NCI-H526 (cell line): Measurements from ENCODE around the gene OR8B4.
"Not testable (repeated sequence)": the region's sequence is repeated elsewhere in the genome, so short reads cannot be mapped to it uniquely, and the experiment has no call there.

Experiments used
- DNase-seq, 2 experiments: peaks; one replicate each; lab custom pipeline; 2025; lab: John Stamatoyannopoulos, UW

The OR8B4 gene, protein sequence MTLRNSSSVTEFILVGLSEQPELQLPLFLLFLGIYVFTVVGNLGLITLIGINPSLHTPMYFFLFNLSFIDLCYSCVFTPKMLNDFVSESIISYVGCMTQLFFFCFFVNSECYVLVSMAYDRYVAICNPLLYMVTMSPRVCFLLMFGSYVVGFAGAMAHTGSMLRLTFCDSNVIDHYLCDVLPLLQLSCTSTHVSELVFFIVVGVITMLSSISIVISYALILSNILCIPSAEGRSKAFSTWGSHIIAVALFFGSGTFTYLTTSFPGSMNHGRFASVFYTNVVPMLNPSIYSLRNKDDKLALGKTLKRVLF

DNA sequence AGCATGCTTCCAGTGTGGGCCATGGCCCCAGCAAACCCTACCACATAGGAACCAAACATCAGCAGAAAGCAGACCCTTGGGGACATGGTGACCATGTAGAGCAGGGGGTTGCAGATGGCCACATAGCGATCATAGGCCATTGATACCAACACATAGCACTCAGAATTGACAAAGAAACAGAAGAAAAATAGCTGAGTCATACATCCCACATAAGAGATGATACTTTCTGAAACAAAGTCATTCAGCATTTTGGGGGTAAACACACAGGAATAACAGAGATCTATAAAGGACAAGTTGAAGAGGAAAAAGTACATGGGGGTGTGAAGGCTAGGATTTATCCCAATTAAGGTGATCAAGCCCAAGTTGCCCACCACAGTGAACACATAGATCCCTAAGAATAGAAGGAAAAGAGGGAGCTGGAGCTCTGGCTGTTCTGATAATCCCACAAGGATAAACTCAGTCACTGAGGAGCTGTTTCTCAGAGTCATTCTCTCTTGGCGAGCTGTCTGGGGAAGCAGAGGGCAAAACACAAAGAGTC, at the start of gene OR8B4:
OR8B4 (minus strand) TSS at position 488 of the 538 bp plus-strand sequence; CDS start at position 488, 0 bp downstream.
- DNase-seq: no peak

DNA sequence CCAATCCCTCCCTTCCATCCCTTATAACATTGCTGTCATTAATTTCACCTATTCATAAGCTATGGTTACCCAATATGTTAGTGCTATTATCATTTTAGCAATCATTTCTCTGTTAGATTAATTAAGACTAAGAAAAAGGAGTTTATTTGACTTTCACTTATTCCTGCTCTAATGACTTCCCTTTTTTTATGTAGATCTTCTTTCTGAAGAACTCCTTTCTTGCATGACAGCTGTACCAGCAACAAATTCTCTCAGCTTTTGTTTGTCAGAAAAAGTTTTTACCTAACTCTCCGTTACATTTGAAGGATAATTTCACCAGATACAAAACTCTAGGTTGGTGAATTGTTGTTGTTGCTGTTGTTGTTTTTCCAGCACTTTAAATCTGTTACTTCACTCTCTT, 49.4 kb upstream of the OR8B4 start:
- DNase-seq: no peak

DNA sequence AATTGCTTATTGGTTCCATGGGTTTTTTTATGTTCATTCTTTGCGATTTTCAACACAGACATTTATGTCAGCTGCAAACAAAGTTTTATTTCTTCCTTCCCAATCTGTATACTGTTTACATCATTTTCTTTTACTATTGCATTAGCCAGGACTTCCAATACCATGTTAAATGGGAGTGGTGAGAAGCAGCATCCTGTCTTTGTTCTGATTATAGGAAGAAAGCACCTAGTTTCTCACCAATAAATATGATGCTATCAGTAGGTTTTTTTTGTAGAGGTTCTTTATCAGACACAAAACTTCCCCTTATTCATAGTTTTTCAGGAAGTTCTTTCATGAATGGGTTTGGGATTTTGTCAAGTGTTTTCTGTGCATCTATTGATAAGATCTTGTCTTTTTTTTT, 48.8 kb upstream of the OR8B4 start:
- no peak for DNase-seq

DNA sequence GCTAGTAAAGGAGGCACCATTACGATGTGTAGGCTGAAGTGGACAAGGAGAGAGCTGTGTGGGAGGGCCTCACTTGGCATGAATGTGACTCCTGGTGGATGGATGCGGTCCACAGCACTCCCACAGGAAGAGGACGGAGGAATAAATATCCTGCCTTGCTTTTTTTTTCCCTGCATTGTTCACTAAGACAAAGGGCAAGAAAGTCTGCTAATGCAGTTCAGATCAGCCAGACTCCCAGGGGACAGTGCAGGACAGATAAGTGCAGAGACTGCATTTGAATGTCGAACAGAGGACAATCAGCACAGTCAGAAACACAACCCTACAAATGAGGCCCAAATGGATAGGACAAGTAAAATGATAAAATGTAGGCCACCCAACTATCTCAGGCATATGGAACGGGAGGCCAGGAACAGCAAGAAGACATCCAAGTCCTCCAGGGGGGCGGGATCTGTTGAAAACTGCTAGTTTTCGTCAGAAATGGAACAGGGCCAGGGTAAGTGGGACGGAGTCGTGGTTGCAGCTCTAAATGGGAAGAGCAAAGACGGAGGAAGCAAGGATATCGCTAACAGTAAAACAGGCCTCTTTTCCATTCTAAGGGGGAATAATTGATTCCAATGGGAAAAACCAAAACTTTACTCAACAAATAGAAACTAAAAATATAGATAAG, 46.0 kb upstream of the OR8B4 start:
- DNase-seq: no peak

DNA sequence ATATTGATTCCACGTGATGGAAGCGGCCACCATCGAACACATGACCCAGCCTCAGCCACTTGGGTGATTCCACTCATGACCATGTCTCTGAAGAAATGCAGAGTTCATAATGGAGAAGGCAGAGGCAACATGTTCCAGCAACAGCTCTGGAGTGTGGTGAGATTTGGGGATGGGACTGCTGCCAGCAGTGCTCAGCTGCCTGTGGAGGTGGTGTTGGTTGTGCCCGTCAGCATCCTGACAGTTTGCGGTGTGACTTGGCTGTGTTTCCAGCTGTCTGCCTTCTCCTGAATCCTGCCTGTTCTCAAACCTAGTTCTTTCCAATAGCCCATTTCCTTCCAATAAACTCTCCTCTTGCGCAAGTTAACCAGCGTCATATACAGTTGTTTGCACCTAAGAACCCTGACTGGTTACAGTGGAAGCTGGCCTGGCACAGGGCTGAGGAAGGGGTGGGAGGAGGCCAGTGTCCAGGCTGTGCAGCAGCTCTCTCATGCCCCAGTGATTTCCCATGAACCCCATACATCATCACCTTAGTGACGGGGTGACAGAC, 42.8 kb upstream of the OR8B4 start:
- DNase-seq: no peak

DNA sequence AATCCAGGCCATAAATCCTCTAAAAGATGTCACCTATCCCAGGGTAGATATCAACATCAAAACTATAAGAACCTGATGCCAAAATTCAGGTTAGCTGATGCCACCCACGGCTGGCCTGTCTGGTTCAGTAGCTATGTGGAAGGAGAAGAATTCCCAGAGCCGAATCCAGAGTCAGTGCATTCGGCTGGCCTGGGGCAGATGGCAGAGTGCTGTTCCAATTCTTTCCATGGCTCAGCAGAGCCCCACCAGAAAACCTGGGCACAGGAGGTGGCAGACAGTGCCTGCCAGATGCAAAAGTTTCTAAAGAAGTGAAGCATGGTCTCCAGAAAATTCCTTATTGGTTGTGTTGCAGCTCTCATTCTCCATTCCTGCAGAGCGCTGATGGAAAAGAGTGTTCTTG, 40.7 kb upstream of the OR8B4 start:
- no peak for DNase-seq

DNA sequence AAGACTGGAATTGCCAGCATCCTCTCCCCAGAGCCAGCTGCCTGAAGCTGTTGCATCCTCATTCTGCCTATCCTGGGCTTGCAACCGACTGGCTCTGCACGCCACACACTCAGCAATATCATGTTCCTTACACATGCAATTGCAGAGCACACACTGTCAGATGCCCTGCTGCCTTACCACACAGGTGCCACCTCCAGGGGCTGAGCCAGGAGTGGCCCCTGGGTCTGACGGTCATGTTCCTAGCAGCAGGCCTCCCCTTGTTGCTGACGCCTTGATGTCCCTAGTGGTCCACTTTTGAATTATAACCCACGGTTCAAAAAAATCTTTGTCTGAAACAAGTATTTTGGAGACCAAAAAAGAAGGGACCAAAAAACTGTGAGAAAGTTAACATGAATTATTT, 39.3 kb upstream of the OR8B4 start:
- no peak for DNase-seq

DNA sequence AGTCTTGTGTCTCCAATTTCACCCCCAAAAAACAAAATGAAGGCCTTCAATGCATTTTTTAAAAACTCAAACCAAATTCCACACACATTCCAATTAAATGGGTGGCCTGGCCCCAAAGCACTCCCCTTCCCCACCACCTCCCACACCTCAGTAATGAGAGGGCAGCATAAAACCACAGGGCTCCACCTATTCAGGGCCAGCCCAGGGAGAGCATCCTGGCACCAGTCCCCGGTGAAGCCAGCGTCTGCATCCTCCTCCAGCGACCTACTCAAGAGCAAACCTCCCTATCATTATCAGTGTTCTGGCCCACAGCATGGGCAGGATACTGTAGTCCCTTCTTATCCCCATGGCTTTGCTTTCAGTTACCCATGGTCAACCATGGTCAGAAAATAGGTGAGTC, 38.7 kb upstream of the OR8B4 start:
- no peak for DNase-seq

DNA sequence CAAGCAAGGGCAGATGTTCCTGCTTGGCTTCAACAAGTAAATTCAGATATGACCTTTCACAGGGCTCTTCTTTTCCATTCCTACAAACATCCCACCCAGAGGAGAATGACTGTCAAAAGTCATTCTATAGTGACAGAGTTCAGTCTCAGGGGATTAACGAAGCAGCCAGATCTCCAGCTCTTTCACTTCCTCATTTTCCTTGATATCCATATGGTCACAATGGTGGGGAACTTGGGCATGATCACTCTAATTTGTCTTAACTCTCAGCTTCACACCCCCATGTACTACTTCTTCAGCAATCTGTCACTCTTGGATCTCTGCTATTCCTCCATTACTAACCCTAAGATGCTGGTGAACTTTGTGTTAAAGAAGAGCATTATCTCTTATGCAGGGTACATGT, 35.8 kb upstream of the OR8B4 start:
- no peak for DNase-seq

DNA sequence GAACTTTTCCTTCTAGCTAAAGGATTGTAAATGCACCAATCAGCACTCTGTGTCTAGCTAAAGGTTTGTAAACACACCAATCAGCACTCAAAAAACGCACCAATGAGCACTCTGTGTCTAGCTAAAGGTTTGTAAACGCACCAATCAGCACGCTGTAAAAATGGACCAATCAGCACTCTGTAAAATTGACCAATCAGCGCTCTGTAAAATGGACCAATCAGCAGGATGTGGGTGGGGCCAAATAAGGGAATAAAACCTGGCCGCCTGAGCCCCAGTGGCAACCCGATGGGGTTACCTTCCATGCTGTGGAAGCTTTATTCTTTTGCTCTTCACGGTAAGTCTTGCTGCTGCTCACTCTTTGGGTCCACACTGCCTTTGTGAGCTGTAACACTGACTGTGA, 34.7 kb upstream of the OR8B4 start:
- not testable (repeated sequence) for DNase-seq

DNA sequence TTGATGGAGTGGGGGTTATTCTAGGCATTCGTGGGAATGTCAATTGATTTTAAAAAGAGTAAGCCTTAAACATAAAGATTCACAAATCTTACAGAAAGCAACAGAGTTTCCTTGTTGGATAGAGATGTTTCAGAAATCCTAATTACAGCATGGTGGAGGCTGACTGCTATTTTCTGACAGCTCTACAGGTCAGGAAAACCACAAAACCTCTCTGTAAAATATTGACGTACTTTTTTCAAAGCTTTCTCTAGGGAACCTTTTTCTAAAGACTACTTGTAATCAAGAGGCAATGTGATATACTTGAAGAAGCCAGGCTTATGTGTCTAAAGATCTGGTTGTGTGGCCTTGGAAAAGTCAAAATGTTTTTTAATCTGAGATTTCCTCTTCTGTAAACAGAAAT, 29.9 kb upstream of the OR8B4 start:
- DNase-seq: no peak

DNA sequence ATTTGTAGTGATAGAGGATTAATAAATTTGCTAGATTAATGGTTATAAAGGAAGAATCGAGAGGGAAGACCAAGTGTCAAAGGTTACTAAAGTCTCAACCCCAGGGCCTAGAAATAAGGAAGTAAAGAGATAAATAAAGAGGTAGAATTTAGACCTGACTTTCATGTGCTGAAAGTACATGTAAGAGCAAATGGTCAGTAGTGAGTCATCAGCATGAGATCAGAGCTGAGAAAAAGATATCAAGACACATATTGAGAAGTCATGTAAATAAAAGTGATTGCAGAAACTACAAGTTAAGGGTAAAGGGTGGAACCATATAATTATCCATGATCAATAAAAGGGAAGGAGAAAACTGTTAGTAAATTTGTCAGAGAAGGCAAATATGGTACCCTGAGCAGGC, 22.2 kb upstream of the OR8B4 start:
- no peak for DNase-seq

DNA sequence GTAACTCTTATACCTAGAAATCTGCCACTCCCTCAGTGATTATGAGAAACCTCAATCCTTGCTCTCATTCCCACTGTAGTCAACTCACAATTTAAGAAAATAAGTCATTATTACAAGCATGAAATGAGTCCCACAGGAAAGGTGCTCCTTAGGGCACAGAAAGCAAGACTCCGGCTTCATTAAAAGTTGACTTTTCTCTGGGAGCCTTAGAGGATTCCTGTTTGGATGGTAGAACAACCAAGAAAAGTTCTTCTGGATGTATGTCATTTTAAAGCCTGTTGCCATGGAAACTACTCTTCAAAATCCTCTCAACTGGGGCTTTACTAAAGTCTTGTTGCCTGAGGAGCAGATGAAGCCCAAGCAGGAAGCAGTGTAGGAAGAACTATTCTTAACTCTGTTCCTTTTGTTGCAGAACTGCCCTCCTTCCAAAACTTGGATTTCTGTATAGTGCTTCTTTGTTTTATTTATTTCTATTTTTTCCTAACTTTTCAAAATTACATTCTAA, 21.0 kb upstream of the OR8B4 start, which contains the start of gene OR8B8:
OR8B8 (minus strand) TSS at position 51 of the 505 bp plus-strand sequence. CDS start 4,611 bp downstream, outside the sequence.
- DNase-seq: no peak

DNA sequence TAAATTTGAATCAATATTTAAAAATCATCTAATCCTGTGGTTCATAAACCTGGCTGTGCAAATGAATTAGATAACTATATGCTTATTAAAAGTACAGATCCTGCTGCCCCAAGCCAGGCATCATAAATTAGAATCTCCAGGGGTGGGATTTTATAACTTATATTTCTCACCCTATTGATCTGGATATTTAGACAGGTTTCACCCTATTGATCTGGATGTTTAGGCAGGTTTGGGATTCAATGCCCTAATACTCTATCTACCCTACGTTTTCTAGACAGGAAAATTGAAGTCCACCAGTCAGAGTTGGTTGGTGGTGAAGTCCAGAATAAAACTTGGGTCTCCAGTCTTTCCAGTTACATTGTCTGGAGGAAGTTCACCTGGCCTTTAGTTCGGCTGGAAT, 18.2 kb upstream of the OR8B4 start:
- no peak for DNase-seq

DNA sequence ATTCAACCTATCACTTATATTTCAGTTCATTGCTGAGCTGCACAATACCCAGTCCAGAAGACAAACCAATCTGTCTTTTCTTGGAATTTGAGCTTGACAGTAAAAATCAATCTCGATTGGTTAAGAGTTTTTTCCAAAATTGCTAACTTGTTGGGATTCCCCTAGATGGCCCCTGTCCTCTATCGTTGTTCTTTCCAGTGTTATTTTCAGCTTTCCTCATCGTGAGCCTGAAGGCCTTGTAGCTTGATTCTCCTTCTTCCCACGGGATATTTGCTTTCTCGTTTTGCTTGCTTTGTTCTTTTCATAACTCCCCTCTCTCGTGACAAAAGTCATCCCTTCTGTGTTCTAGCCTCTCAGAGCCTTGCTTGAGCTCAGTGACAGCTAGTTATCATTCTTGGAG, 17.8 kb upstream of the OR8B4 start:
- no peak for DNase-seq

DNA sequence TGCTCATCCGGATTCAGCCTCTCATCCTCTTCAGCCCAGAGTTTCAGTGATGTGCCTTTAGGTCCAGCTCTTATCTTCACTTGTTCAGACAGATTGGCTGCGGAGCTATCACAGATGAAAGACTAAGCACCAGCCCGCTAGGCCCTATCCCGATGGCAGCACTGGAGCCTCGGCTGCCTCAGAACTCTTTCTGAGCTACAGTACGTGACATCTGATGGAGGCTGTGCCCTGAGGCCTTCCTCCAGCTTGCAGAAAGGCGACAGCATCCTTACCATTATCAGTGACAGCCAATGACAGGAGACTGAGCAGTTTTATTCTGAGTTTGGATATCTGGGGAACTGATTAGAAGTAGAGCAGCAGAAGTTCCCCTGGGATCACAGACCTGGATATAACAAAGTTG, 16.8 kb upstream of the OR8B4 start:
- DNase-seq: no peak

DNA sequence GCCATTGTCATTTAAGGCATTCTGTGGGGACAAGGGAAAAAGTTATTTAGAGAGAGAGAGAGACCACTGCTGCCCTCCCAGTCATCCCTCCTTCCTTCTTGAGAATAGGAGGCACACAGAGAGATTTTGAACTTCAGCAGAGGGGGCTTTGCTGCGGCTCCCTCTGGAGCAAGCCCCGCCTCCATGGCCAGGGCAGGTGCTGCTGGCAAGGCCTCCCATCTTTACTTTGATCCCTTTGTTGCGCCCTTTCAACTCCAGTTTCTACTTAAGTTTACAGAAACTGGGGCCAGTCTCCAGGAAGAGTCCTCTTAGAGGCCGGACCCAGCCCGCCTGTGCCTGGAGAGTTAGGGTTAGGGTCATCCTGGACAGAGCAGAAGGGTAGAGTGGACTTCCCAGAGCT, 16.4 kb upstream of the OR8B4 start:
- no peak for DNase-seq

DNA sequence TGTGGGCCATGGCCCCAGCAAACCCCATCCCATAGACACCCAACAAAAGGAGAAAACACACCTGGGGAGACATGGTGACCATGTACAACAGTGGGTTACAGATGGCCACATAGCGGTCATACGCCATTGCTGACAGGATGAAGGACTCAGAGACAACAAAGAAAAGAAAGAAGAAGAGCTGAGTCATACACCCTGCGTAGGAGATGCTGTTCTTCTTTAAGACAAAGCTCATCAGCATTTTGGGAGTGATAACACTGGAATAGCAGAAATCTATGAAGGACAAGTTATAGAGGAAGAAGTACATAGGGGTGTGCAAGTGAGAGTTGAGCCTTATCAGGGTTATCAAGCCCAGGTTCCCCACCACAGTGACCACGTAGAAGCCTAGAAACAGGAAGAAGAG, 15.9 kb upstream of the OR8B4 start:
- no peak for DNase-seq

DNA sequence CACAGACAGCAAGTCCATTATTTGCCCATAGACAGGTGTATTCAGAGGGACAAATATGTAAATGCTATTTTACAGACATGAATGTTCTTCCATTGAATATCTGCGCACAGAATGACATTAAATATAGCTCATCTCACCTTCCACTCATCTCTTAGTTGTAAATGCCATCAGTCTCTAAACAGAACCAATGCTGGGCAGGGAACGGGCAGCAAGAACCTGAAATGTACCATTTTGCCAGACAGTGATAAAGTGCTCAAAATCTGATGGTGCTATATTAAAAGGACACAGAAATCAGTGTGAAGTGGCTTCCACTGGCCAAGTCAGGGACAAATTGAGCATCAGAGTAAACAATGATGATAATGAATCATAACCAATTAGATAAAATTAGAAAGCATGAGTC, 10.0 kb upstream of the OR8B4 start:
- DNase-seq: no peak

DNA sequence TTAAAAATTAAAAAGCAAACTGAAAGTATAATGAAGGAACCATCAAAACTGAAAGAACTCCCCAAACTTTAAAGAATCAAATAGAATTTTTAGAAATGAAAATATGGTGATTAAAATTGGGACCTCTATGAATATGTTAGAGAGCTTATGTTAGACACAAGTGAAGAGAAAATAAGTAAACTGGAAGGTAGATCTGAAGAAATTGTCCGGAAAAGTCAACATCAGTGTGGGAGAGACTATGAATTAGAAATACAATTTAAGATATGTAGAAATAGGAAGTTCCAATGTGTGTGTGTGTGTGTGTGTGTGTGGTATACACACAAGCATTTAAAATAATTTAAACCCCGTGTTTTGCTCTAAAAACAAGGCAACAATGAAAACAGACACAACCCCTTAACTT, 4.9 kb upstream of the OR8B4 start:
- no peak for DNase-seq

DNA sequence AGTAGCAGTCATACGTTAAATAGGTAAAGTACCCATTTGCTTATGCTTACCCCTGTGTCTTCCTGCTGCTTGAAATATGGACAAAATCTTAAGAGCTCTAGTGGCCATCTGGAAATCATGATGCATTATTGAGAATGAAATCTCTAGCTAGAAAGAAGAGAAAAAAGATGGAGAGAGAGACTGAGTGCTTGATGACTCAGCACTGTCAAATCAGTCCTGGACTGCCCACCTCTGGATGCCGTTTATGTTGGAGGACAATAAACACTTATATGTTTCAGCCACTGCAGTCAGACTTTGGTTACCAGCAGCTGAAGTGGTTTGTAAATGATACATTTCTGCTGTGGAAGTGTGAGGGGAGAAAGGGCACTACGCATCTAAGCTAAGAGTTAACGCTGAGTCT, 3.6 kb downstream of the OR8B4 start:
- no peak for DNase-seq

DNA sequence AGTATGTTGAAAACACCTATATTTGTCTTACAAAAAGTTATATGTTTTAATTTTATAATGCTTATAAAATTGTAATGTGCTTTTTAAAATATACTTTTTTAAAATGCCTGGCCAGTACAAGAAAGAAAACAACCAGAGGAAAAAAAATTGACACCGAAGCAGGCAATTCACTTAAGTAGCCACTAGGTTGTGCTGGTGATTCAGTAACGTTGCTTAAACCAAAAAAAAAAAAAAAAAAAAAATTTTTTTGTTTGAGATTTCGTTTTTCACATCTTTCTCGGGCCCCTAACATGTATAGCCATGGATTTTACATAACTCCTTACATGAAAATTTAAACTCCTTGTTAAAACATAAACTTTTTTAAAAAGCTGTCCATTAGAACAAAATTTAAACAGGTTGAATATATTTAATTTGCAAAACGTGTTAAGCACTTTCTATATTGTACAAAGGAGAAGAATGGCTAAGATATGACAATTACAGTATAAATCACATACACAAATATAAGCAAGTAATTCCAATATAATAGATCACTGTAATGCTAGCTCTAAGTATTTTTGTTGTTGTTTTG, 9.2 kb downstream of the OR8B4 start:
- DNase-seq: peak; percentile 35 to 71

DNA sequence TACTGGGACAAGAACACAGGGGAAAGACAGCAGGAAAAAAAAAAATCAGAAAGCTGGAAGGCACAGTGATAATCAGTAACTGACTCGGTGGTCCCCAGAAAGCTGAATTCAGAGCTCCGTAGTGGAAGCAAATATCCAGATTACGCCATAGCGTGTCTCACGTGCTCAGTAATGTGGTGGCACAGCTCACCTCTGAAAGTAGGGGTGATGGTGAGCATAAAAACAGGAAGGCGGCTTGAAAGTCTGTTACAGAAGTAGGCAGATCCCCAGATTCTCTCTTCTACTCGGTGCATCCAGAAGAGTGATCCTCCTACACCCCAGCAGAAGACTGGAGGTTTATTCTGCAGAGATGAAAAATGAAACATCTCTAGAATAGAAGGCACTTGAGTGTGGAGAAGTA, 14.8 kb downstream of the OR8B4 start:
- no peak for DNase-seq
